Keratinocyte (primary cell): Measurements from ENCODE around the gene FGF5. TPM values are rescaled to one million over a fixed set of nuclear protein-coding genes. Genes with fewer than 3 reads are reported as not detected.

Experiments used
- DNase-seq: peaks from one replicate; pipeline ENCODE4 v3.0.0-alpha.2; 2011; ENCODE audit warnings: low read depth, missing footprints, low spot score
- FAIRE-seq: peaks from 2 replicates; lab custom pipeline; 2011; peaks lifted over from hg19 to GRCh38; lab: Jason Lieb, UNC
- H2AFZ ChIP-seq: 2 replicates; pipeline ENCODE4 v1.6.0; 2012; ENCODE audit warnings: low read length, control low read depth, inconsistent platforms; ENCODE audit not compliant: control insufficient read depth
- H3K27ac ChIP-seq: 2 replicates; pipeline ENCODE4 v1.5.1; 2011; ENCODE audit warnings: low read length; ENCODE audit not compliant: control insufficient read depth, insufficient read depth
- H3K27me3 ChIP-seq: 3 replicates; pipeline ENCODE4 v1.6.0; 2011; ENCODE audit warnings: low read length; ENCODE audit not compliant: control insufficient read depth, insufficient read depth; ENCODE audit errors: extremely low read depth
- H3K36me3 ChIP-seq, 2 experiments: 2 replicates in 1 of 2; 3 replicates in 1 of 2; pipeline ENCODE4 v1.5.1; 2011; ENCODE audit warnings: low read length in 2 of 2, mild to moderate bottlenecking in 1 of 2; ENCODE audit not compliant: control insufficient read depth in 2 of 2, insufficient read depth in 2 of 2; ENCODE audit errors: extremely low read depth in 1 of 2
- H3K4me1 ChIP-seq: 3 replicates; pipeline ENCODE4 v1.5.1; 2011; ENCODE audit warnings: low read length; ENCODE audit not compliant: control insufficient read depth, insufficient read depth; ENCODE audit errors: extremely low read depth
- H3K4me2 ChIP-seq: 3 replicates; pipeline ENCODE4 v1.6.0; 2011; ENCODE audit warnings: low read depth, low read length; ENCODE audit not compliant: control insufficient read depth, insufficient read depth; ENCODE audit errors: extremely low read depth
- H3K4me3 ChIP-seq, 3 experiments: fragments of 200-600 bp in 1 of 3; sonication (generic) in 1 of 3; 2 replicates in 2 of 3; 3 replicates in 1 of 3; pipeline ENCODE4 v1.5.1; 2011 to 2016; ENCODE audit warnings: low read length in 3 of 3, mild to moderate bottlenecking in 3 of 3, control low read depth in 2 of 3, inconsistent platforms in 1 of 3, low read depth in 1 of 3, mixed read lengths in 1 of 3, mixed run types in 1 of 3, moderate library complexity in 1 of 3; ENCODE audit not compliant: control insufficient read depth in 2 of 3, insufficient read depth in 2 of 3; ENCODE audit errors: extremely low read depth in 1 of 3
- H3K79me2 ChIP-seq: 2 replicates; pipeline ENCODE4 v1.6.0; 2012; ENCODE audit warnings: low read length; ENCODE audit not compliant: control insufficient read depth, insufficient read depth
- H3K9ac ChIP-seq: 3 replicates; pipeline ENCODE4 v1.6.0; 2011; ENCODE audit warnings: low read length; ENCODE audit not compliant: control insufficient read depth, insufficient read depth; ENCODE audit errors: extremely low read depth
- H3K9me1 ChIP-seq: 3 replicates; pipeline ENCODE4 v1.6.0; 2011; ENCODE audit warnings: low read length; ENCODE audit not compliant: control insufficient read depth, insufficient read depth; ENCODE audit errors: extremely low read depth
- H3K9me3 ChIP-seq: 2 replicates; pipeline ENCODE4 v1.5.1; 2012; ENCODE audit warnings: low read depth, low read length; ENCODE audit not compliant: control insufficient read depth
- H4K20me1 ChIP-seq: 3 replicates; pipeline ENCODE4 v1.6.0; 2011; ENCODE audit warnings: low read length; ENCODE audit not compliant: control insufficient read depth, insufficient read depth; ENCODE audit errors: extremely low read depth
- EZH2 ChIP-seq: IDR thresholded peaks from one replicate; pipeline ENCODE4 v1.6.1; 2012; ENCODE audit warnings: inconsistent platforms, mild to moderate bottlenecking, low read length, moderate library complexity
- dilution Hi-C: fragments of 300-500 bp; cut with MboI; formaldehyde crosslinking; loops from one replicate; pipeline ENCODE4 v1.7.0; 2020; ENCODE audit warnings: low sequenced_read_pairs; ENCODE audit not compliant: extremely low pct_ligation_motif_present
- polyA plus RNA-seq, 5 experiments: library from polyadenylated mRNA; depleted of rRNA in 3 of 5; stranded (reverse) in 3 of 5; stranded (forward) in 1 of 5; unstranded in 1 of 5; fragments of >200 nt; gene quantifications; 1 replicate in 1 of 5; 2 replicates in 3 of 5; 3 replicates in 1 of 5; pipeline versions ENCODE4 v1.2.1 to v1.2.3, GENCODE V29; 2011 to 2012; ENCODE audit warnings: missing spikeins in 2 of 5, low read depth in 1 of 5, low replicate concordance in 1 of 5
- TF ChIP-seq, protein P1 (sequence below), 3 experiments: IDR thresholded peaks in 1 of 3; conservative IDR thresholded peaks in 1 of 3; optimal IDR thresholded peaks in 1 of 3; 2 replicates in 2 of 3; 3 replicates in 1 of 3; pipeline versions ENCODE3 to v1.5.1; 2011; ENCODE audit warnings: low read length in 3 of 3, mild to moderate bottlenecking in 3 of 3, moderate library complexity in 2 of 3, control low read depth in 1 of 3, inconsistent platforms in 1 of 3; ENCODE audit not compliant: insufficient read depth in 2 of 3; ENCODE audit errors: extremely low read depth in 1 of 3

Gene FGF5
- polyA plus RNA-seq, 1 donor (not counting 4 experiments of a cell fraction or from before 2014, with no cell fraction given): 3.9 TPM

DNA sequence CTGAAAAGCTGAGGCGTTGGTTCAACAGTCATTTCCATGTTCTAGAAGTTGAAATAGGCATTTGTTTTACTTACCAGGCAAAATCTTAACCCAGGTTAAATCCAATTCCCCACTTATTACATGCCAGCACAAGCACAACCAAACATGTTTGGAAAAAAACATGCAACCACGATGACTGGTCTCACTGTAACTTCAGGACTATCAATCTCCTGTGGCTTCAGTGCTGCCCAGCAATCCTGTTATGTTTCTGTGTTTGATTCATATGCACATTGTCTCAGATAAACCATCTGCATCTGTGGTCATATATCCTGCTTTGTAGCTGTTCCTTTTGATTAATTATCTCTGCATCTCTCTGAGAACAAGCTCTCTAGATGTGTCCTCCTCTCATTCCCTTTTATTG lies 40.9 kb upstream of the FGF5 start:
- Histone ChIP-seq H3K9me3 (no peaks in the 10 kb centered on the region), H3K27me3 (no peaks in the 10 kb centered on the region), H2AFZ (no peak overlapping the region), H4K20me1 (no peaks in the 10 kb centered on the region), H3K4me3 (no peak overlapping the region), H3K4me2 (no peak overlapping the region), H3K27ac (no peak overlapping the region), H3K79me2 (no peaks in the 10 kb centered on the region), H3K36me3 (no peaks in the 10 kb centered on the region), H3K4me1 (peaks cover 2% of the 10 kb centered on the region), H3K9ac (no peak overlapping the region), H3K9me1 (no peaks in the 10 kb centered on the region)
- FAIRE-seq (peak; percentile 79), DNase-seq (no peak)
- TF ChIP-seq, protein P1, sequence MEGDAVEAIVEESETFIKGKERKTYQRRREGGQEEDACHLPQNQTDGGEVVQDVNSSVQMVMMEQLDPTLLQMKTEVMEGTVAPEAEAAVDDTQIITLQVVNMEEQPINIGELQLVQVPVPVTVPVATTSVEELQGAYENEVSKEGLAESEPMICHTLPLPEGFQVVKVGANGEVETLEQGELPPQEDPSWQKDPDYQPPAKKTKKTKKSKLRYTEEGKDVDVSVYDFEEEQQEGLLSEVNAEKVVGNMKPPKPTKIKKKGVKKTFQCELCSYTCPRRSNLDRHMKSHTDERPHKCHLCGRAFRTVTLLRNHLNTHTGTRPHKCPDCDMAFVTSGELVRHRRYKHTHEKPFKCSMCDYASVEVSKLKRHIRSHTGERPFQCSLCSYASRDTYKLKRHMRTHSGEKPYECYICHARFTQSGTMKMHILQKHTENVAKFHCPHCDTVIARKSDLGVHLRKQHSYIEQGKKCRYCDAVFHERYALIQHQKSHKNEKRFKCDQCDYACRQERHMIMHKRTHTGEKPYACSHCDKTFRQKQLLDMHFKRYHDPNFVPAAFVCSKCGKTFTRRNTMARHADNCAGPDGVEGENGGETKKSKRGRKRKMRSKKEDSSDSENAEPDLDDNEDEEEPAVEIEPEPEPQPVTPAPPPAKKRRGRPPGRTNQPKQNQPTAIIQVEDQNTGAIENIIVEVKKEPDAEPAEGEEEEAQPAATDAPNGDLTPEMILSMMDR (optimal IDR thresholded peaks at IDR 0.05 in 1 of 3, IDR thresholded peaks at IDR 0.05 in 1 of 3, conservative IDR thresholded peaks at IDR 0.05 in 1 of 3; ENCODE audit: extremely low read depth in 1 of 3, insufficient read depth in 2 of 3, low read length in 3 of 3): no peak
- no peak for TF ChIP-seq EZH2
- dilution Hi-C loops: no loop called here

DNA sequence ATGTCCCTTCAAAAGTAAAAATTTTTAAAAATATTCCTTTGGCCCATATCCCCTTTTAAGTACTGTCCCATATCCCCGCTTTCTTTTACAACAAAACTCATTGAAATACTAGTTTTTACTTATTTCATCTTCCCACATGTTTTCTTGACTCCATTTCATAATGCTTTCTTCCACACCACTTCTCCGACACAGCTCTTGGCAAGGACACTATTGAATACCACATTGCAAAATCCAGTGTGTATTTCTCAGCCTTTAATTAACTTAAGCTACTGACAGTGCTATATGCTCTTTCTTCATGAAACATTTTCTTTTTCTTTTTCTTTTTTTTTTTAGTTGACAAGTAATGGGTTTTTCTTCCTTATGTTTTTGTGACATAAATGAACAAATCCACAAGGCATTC lies 40.4 kb upstream of the FGF5 start:
- peaks cover 5% of the 10 kb centered on the region for H3K4me1 ChIP-seq
- no peak overlapping the region for H3K4me2 ChIP-seq
- no peaks in the 10 kb centered on the region for H3K9me1 ChIP-seq
- H4K20me1 ChIP-seq: no peaks in the 10 kb centered on the region
- H2AFZ ChIP-seq: no peak overlapping the region
- H3K79me2 ChIP-seq: no peaks in the 10 kb centered on the region
- no peak overlapping the region for H3K27ac ChIP-seq
- H3K9ac ChIP-seq: no peak overlapping the region
- no peaks in the 10 kb centered on the region for H3K27me3 ChIP-seq
- TF ChIP-seq EZH2: no peak
- TF ChIP-seq, protein P1 (optimal IDR thresholded peaks at IDR 0.05 in 1 of 3, IDR thresholded peaks at IDR 0.05 in 1 of 3, conservative IDR thresholded peaks at IDR 0.05 in 1 of 3; ENCODE audit: extremely low read depth in 1 of 3, insufficient read depth in 2 of 3, low read length in 3 of 3): no peak
- dilution Hi-C loops: no loop called here
- no peak overlapping the region for H3K4me3 ChIP-seq
- H3K9me3 ChIP-seq: no peaks in the 10 kb centered on the region
- FAIRE-seq: no peak
- DNase-seq: no peak
- no peaks in the 10 kb centered on the region for H3K36me3 ChIP-seq
